GM18858 (cell line): ENCODE results near the gene C11orf65.
"Not testable (repeated sequence)": the region's sequence is repeated elsewhere in the genome, so short reads cannot be mapped to it uniquely, and the experiment has no call there.

Experiments used
- ATAC-seq: cut with Tn5 transposase; IDR thresholded peaks from one replicate; pipeline ENCODE4 v1.9.1; 2021; ENCODE audit not compliant: unreplicated experiment

Gene C11orf65

GRCh38 chr11:108474664-108475463 is 7.5 kb upstream of the C11orf65 start:
- ATAC-seq, result no peak

GRCh38 chr11:108472681-108473080 is 5.4 kb upstream of the C11orf65 start:
- ATAC-seq, result no peak

GRCh38 chr11:108468478-108468864 is 1.1 kb upstream of the C11orf65 start:
- ATAC-seq, result no peak

- no peak for ATAC-seq
Observed at GRCh38 chr11:108466405-108466804, 924 bp downstream of the C11orf65 start.

- no peak for ATAC-seq
Observed at GRCh38 chr11:108453207-108453835, 14.0 kb downstream of the C11orf65 start.

- not testable (repeated sequence) for ATAC-seq
Observed at GRCh38 chr11:108441445-108441844, 25.9 kb downstream of the C11orf65 start.

- ATAC-seq, result no peak
Observed at GRCh38 chr11:108436594-108436993, 30.7 kb downstream of the C11orf65 start.

- no peak for ATAC-seq
Observed at GRCh38 chr11:108435066-108435465, 32.3 kb downstream of the C11orf65 start.

GRCh38 chr11:108432783-108433182 is 34.5 kb downstream of the C11orf65 start:
- no peak for ATAC-seq

- no peak for ATAC-seq
Observed at GRCh38 chr11:108431997-108432396, 35.3 kb downstream of the C11orf65 start.

GRCh38 chr11:108431370-108431769 is 36.0 kb downstream of the C11orf65 start:
- ATAC-seq, result no peak

- not testable (repeated sequence) for ATAC-seq
Observed at GRCh38 chr11:108417551-108417950, 49.8 kb downstream of the C11orf65 start.

GRCh38 chr11:108414958-108415357 is 52.4 kb downstream of the C11orf65 start:
- no peak for ATAC-seq

- no peak for ATAC-seq
Observed at GRCh38 chr11:108405706-108406105, 61.6 kb downstream of the C11orf65 start.

GRCh38 chr11:108403052-108403451 is 64.3 kb downstream of the C11orf65 start:
- ATAC-seq, result no peak

- ATAC-seq, result no peak
Observed at GRCh38 chr11:108402241-108402640, 65.1 kb downstream of the C11orf65 start.

- ATAC-seq, result no peak
Observed at GRCh38 chr11:108398439-108398838, 68.9 kb downstream of the C11orf65 start.

- not testable (repeated sequence) for ATAC-seq
Observed at GRCh38 chr11:108396672-108397071, 70.7 kb downstream of the C11orf65 start.

- no peak for ATAC-seq
Observed at GRCh38 chr11:108394744-108395284, 72.5 kb downstream of the C11orf65 start.

GRCh38 chr11:108393046-108393445 is 74.3 kb downstream of the C11orf65 start:
- ATAC-seq, result no peak

- ATAC-seq, result no peak
Observed at GRCh38 chr11:108392353-108392752, 75.0 kb downstream of the C11orf65 start.

GRCh38 chr11:108388576-108388975 is 78.8 kb downstream of the C11orf65 start:
- ATAC-seq, result no peak
